Muscle of leg (tissue), 16 donors: Measurements from ENCODE around the gene PGK2. TPM values are rescaled to one million over a fixed set of nuclear protein-coding genes. Genes with fewer than 3 reads are reported as not detected.

Source experiments
- DNase-seq: peaks from one replicate; pipeline ENCODE4 v3.0.0; 2013
- H3K27ac ChIP-seq: one replicate; pipeline ENCODE4 v1.5.1; 2013; ENCODE audit warnings: mild to moderate bottlenecking, low read length, control low read depth
- H3K27me3 ChIP-seq: one replicate; pipeline ENCODE4 v1.6.1; 2013; ENCODE audit warnings: low read length; ENCODE audit not compliant: control insufficient read depth, insufficient read depth
- H3K36me3 ChIP-seq: one replicate; pipeline ENCODE4 v1.6.1; 2013; ENCODE audit warnings: low read length; ENCODE audit not compliant: control insufficient read depth, insufficient read depth
- H3K4me1 ChIP-seq: one replicate; pipeline ENCODE4 v1.6.1; 2013; ENCODE audit warnings: low read length; ENCODE audit not compliant: control insufficient read depth, insufficient read depth
- H3K4me3 ChIP-seq: one replicate; pipeline ENCODE4 v1.5.1; 2013; ENCODE audit warnings: low read length, control low read depth
- H3K9me3 ChIP-seq: replicated peaks from 2 replicates; pipeline ENCODE4 v1.6.1; 2013; ENCODE audit warnings: low read depth, low read length; ENCODE audit not compliant: control insufficient read depth
- WGBS: methylation state at CpG from one replicate; pipeline ENCODE4 v1.1.5; 2013; ENCODE audit warnings: missing lambda C conversion rate; ENCODE audit not compliant: insufficient coverage; 5-methylcytosine and 5-hydroxymethylcytosine counted together
- long read RNA-seq, 11 donors: transcript quantifications; one replicate each; lab custom pipeline, GENCODE V29; 2026
- polyA plus RNA-seq, 8 donors: library from polyadenylated mRNA; unstranded; fragments of 120-200 nt; gene quantifications; one replicate each; pipeline versions ENCODE4 v1.2.1 to v1.2.3, GENCODE V29; 2013; ENCODE audit warnings: inconsistent platforms in 1 of 8, low replicate concordance in 1 of 8; ENCODE audit not compliant: insufficient read length in 8 of 8, insufficient read depth in 1 of 8
- total RNA-seq: library from RNA; stranded (reverse); fragments of 120-200 nt; gene quantifications from one replicate; pipeline ENCODE4 v1.2.4, GENCODE V29; 2013

PGK2 gene
- total RNA-seq (not detected), polyA plus RNA-seq (not detected)
- long read RNA-seq, donor 1, result 0 reads
- long read RNA-seq, donor 2, result 0 reads
- long read RNA-seq, donor 3, result 0 reads
- long read RNA-seq, donor 4, result 0 reads
- long read RNA-seq, donor 5, result 0 reads
- long read RNA-seq, donor 6, result 0 reads
- long read RNA-seq, donor 7, result 0 reads
- long read RNA-seq, donor 8, result 0 reads
- long read RNA-seq, donor 9, result 0 reads
- long read RNA-seq, donor 10, result 0 reads
- long read RNA-seq, donor 11, result 0 reads

- Histone ChIP-seq H3K27ac (no peak within 1 kb of the TSS), H3K4me1 (no peaks in the 10 kb centered on the region), H3K4me3 (no peak within 1 kb of the TSS), H3K36me3 (no peaks in the 10 kb centered on the region), H3K9me3 (no peaks in the 10 kb centered on the region), H3K27me3 (no peaks in the 10 kb centered on the region)
- DNase-seq, result no peak
- 57% methylated on average over 1 of the region's 8 CpGs for WGBS
Measured at GRCh38 chr6:49787176-49787575, at the start of gene PGK2. Gene PGK2, minus strand, starts transcription at chr6:49787285. Its CDS starts 98 bp downstream, at chr6:49787187.

GRCh38 chr6:49835140-49835539 lies 48.1 kb upstream of the PGK2 start:
- Histone ChIP-seq H3K4me3 (no peak overlapping the region), H3K36me3 (no peaks in the 10 kb centered on the region), H3K27ac (no peak overlapping the region), H3K27me3 (no peaks in the 10 kb centered on the region), H3K9me3 (no peaks in the 10 kb centered on the region), H3K4me1 (no peaks in the 10 kb centered on the region)
- DNase-seq, result no peak
- no CpG with 5 or more reads among the region's 3 CpGs for WGBS

- no peak for DNase-seq
- Histone ChIP-seq H3K36me3 (no peaks in the 10 kb centered on the region), H3K9me3 (no peaks in the 10 kb centered on the region), H3K27ac (no peak overlapping the region), H3K4me3 (no peak overlapping the region), H3K27me3 (no peaks in the 10 kb centered on the region), H3K4me1 (no peaks in the 10 kb centered on the region)
- no CpG with 5 or more reads among the region's 1 CpG for WGBS
Measured at GRCh38 chr6:49833386-49833785, 46.3 kb upstream of the PGK2 start.

GRCh38 chr6:49826743-49827406 lies 39.8 kb upstream of the PGK2 start:
- DNase-seq, result no peak
- H3K27ac ChIP-seq, result no peak overlapping the region
- H3K27me3 ChIP-seq, result no peaks in the 10 kb centered on the region
- H3K36me3 ChIP-seq, result no peaks in the 10 kb centered on the region
- no peaks in the 10 kb centered on the region for H3K9me3 ChIP-seq
- WGBS, result no CpG with 5 or more reads among the region's 5 CpGs
- H3K4me1 ChIP-seq, result no peaks in the 10 kb centered on the region
- H3K4me3 ChIP-seq, result no peak overlapping the region

GRCh38 chr6:49815166-49815565 lies 28.1 kb upstream of the PGK2 start:
- H3K9me3 ChIP-seq, result no peaks in the 10 kb centered on the region
- no peak overlapping the region for H3K27ac ChIP-seq
- H3K27me3 ChIP-seq, result no peaks in the 10 kb centered on the region
- WGBS, result no CpG with 5 or more reads among the region's 2 CpGs
- no peaks in the 10 kb centered on the region for H3K36me3 ChIP-seq
- no peak overlapping the region for H3K4me3 ChIP-seq
- H3K4me1 ChIP-seq, result no peaks in the 10 kb centered on the region
- DNase-seq, result no peak

- Histone ChIP-seq H3K27me3 (no peaks in the 10 kb centered on the region), H3K36me3 (no peaks in the 10 kb centered on the region), H3K9me3 (no peaks in the 10 kb centered on the region), H3K27ac (no peak overlapping the region), H3K4me3 (no peak overlapping the region), H3K4me1 (no peaks in the 10 kb centered on the region)
- WGBS, result 78% methylated on average over 2 of the region's 2 CpGs
- DNase-seq, result no peak
Measured at GRCh38 chr6:49813248-49813647, 26.2 kb upstream of the PGK2 start.

- H3K27me3 ChIP-seq, result no peaks in the 10 kb centered on the region
- no peak overlapping the region for H3K27ac ChIP-seq
- no peaks in the 10 kb centered on the region for H3K9me3 ChIP-seq
- no peak overlapping the region for H3K4me3 ChIP-seq
- no peak for DNase-seq
- H3K4me1 ChIP-seq, result no peaks in the 10 kb centered on the region
- no peaks in the 10 kb centered on the region for H3K36me3 ChIP-seq
- 100% methylated on average over 3 of the region's 4 CpGs for WGBS
Measured at GRCh38 chr6:49806145-49806544, 19.1 kb upstream of the PGK2 start.

- 54% methylated on average over 3 of the region's 3 CpGs for WGBS
- H3K9me3 ChIP-seq, result no peaks in the 10 kb centered on the region
Measured at GRCh38 chr6:49805246-49805645, 18.2 kb upstream of the PGK2 start.

GRCh38 chr6:49801525-49801924 lies 14.4 kb upstream of the PGK2 start:
- no peak overlapping the region for H3K27ac ChIP-seq
- no CpG with 5 or more reads among the region's 8 CpGs for WGBS
- no peaks in the 10 kb centered on the region for H3K36me3 ChIP-seq
- H3K4me3 ChIP-seq, result no peak overlapping the region
- no peaks in the 10 kb centered on the region for H3K27me3 ChIP-seq
- H3K4me1 ChIP-seq, result no peaks in the 10 kb centered on the region
- no peaks in the 10 kb centered on the region for H3K9me3 ChIP-seq
- no peak for DNase-seq

More at GRCh38 chr6:49805246-49805645, 18.2 kb upstream of the PGK2 start:
- Histone ChIP-seq H3K27me3 (no peaks in the 10 kb centered on the region), H3K36me3 (no peaks in the 10 kb centered on the region), H3K4me1 (no peaks in the 10 kb centered on the region), H3K4me3 (no peak overlapping the region), H3K27ac (no peak overlapping the region)
- no peak for DNase-seq

GRCh38 chr6:49799090-49799489 lies 12.0 kb upstream of the PGK2 start:
- WGBS, result no CpG with 5 or more reads among the region's 1 CpG

More at GRCh38 chr6:49799090-49799489, 12.0 kb upstream of the PGK2 start:
- Histone ChIP-seq H3K27ac (no peak overlapping the region), H3K4me3 (no peak overlapping the region), H3K27me3 (no peaks in the 10 kb centered on the region), H3K9me3 (no peaks in the 10 kb centered on the region), H3K36me3 (no peaks in the 10 kb centered on the region), H3K4me1 (no peaks in the 10 kb centered on the region)
- no peak for DNase-seq
